ENCODE measurements around the gene NRF1. TPM values are rescaled to one million over a fixed set of nuclear protein-coding genes. Genes with fewer than 3 reads are reported as not detected.
A peak's percentile ranks its signal among the peaks of the same experiment; 100 is the strongest.

The NRF1 gene
- total and polyA plus RNA-seq, 2 of the 8 experiments (the other 6 are each of a cell fraction or from before 2014, with no cell fraction given) = 18.2 to 21.4 TPM

GRCh38 chr7:129781928-129782817 is 170.7 kb downstream of the NRF1 start:
- Histone ChIP-seq H3K4ac (replicated peaks; ENCODE audit: insufficient read length, low read depth, low read length) (no peak overlapping the region), H3K27ac (ENCODE audit: low read depth, low read length) (no peak overlapping the region), H3K56ac (replicated peaks; ENCODE audit: insufficient read length, low read depth, low read length) (no peak overlapping the region), H3K36me3 (ENCODE audit: control insufficient read depth in 2 of 4, insufficient read depth in 4 of 4, low read length in 3 of 4) (peaks cover 0 to 8% (median 0%) of the 10 kb centered on the region in 4 experiments; a peak in 2 of 8 replicates), H4K8ac (ENCODE audit: extremely low read depth, insufficient read depth, low read length) (0 out of 2 replicates have a peak overlapping the region, but pooled peaks have one; percentile 14), H3K27me3 (replicated peaks in 1 of 4; ENCODE audit: control insufficient read depth in 3 of 4, extremely low read depth in 1 of 4, insufficient read depth in 3 of 4, low read length in 3 of 4) (peaks cover 68 to 86% (median 85%) of the 10 kb centered on the region in 4 experiments), H3K14ac (ENCODE audit: insufficient read length) (no peak overlapping the region), H3K79me2 (ENCODE audit: control insufficient read depth in 1 of 2, insufficient read depth in 2 of 2, low read length in 2 of 2) (no peaks in the 10 kb centered on the region; a peak in 1 of 4 replicates), H4K5ac (ENCODE audit: insufficient read length, low read depth, low read length) (no peak overlapping the region), H3K23ac (ENCODE audit: insufficient read length) (no peak overlapping the region), H3K23me2 (ENCODE audit: low read depth, low read length) (peaks cover 24% of the 10 kb centered on the region; the same call in 1 of the 2 replicates), H2BK120ac (replicated peaks; ENCODE audit: low read depth, low read length) (peak overlapping the region; percentile 58), H2AFZ (ENCODE audit: low read length) (no peak overlapping the region), H3K4me1 (replicated peaks in 1 of 4; ENCODE audit: control insufficient read depth in 3 of 4, insufficient read depth in 4 of 4, low read length in 3 of 4) (peaks cover 4 to 54% (median 39%) of the 10 kb centered on the region in 4 experiments), H3K9me3 (ENCODE audit: insufficient read depth in 2 of 2, low read depth in 1 of 2, low read length in 1 of 2) (no peaks in the 10 kb centered on the region), H4K20me1 (replicated peaks in 1 of 2; ENCODE audit: control insufficient read depth in 1 of 2, insufficient read depth in 2 of 2, low read length in 2 of 2) (peaks cover 24 to 29% of the 10 kb centered on the region in 2 experiments), H2BK12ac (ENCODE audit: low read depth, low read length) (peak overlapping the region; percentile 87; the same call in 1 of the 2 replicates), H3K4me2 (ENCODE audit: insufficient read depth in 1 of 2, low read depth in 2 of 2, low read length in 2 of 2) (peak overlapping the region; percentile 82 to 99), H2BK5ac (ENCODE audit: low read depth, low read length) (peak overlapping the region; percentile 2; the same call in 1 of the 2 replicates), H2AK5ac (ENCODE audit: low read depth, low read length) (no peak overlapping the region), H3K4me3 (ENCODE audit: extremely low read depth in 1 of 4, insufficient read depth in 2 of 4, low read depth in 3 of 4, low read length in 4 of 4) (peak overlapping the region; percentile 55 to 76 (median 61)), H2BK15ac (ENCODE audit: low read length) (no peak overlapping the region; the same call in 1 of the 2 replicates), H2BK20ac (ENCODE audit: low read length) (peak overlapping the region; percentile 76), H3K9ac (replicated peaks in 1 of 4; ENCODE audit: extremely low read depth in 1 of 4, low read depth in 3 of 4, low read length in 3 of 4) (no peak overlapping the region), H4K91ac (replicated peaks; ENCODE audit: insufficient read length, low read length) (peak overlapping the region; percentile 22), H3K79me1 (ENCODE audit: low read depth, low read length) (peaks cover 3% of the 10 kb centered on the region; the same call in 1 of the 2 replicates), H3K18ac (ENCODE audit: extremely low read depth, low read length) (peak overlapping the region; percentile 85; the same call in 1 of the 2 replicates)
- TF ChIP-seq KDM4A (IDR thresholded peaks at IDR 0.05; ENCODE audit: low read depth, low read length, severe bottlenecking) (peak; percentile 45), POU5F1 (IDR thresholded peaks at IDR 0.05; ENCODE audit: low read depth, low read length) (no peak), MAX (IDR thresholded peaks at IDR 0.05) (peak; percentile 32; the same call in 1 of the 2 replicates)
- FAIRE-seq (no peak), DNase-seq (ENCODE audit: low read depth in 1 of 2, low spot score in 2 of 2) (peak in 1 of 2 experiments; percentile 90)
- ChIA-PET POLR2A (ENCODE audit: partially characterized antibody) (interaction anchor here (0.8 to 5.9 kb wide), 13 partner anchors 9 to 175 kb away, joined by 3 to 33 read pairs (median 6); partner anchors contain the start of gene NRF1), CTCF (ENCODE audit: partially characterized antibody) (interaction anchor here (0.7 to 2.6 kb wide), 4 partner anchors 38 to 349 kb away, joined by 4 to 10 read pairs (median 6); no protein-coding TSS in a partner anchor)
- 2% methylated on average over 52 of the region's 73 CpGs; no CpG with 5 or more reads in 1 of the 2 experiments for WGBS, 2 experiments (ENCODE audit: extremely low coverage in 1 of 2, insufficient coverage in 1 of 2, insufficient read length in 1 of 2, insufficient replicate concordance in 2 of 2, low coverage in 1 of 2, low lambda C conversion rate in 2 of 2, missing lambda C conversion rate in 1 of 2)
